Left lung (tissue), 10 donors: ENCODE measurements around the gene GLMP. TPM values are rescaled to one million over a fixed set of nuclear protein-coding genes. Genes with fewer than 3 reads are reported as not detected.
"Not testable (repeated sequence)": the region's sequence is repeated elsewhere in the genome, so short reads cannot be mapped to it uniquely, and the experiment has no call there.

Experiments
- ATAC-seq: fragments of 200-7000 bp; cut with Tn5 transposase; one replicate; pipeline ENCODE4 v1.9.1; 2020; ENCODE audit warnings: moderate library complexity
- DNase-seq, 4 donors: peaks; one replicate each; pipeline ENCODE4 v3.0.0-alpha.2; 2013 to 2020
- H3K27ac ChIP-seq, 2 donors: fragments of 200-600 bp; sonication (generic) in 1 of 2; one replicate each; pipeline versions ENCODE4 v1.5.0 to v1.8.0; 2020 to 2021
- H3K27me3 ChIP-seq, 2 donors: fragments of 200-600 bp; sonication (generic) in 1 of 2; one replicate each; pipeline versions ENCODE4 v1.5.0 to v1.8.0; 2020 to 2021
- H3K36me3 ChIP-seq, 2 donors: fragments of 200-600 bp; sonication (generic) in 1 of 2; one replicate each; pipeline versions ENCODE4 v1.5.0 to v1.8.0; 2020 to 2021
- H3K4me1 ChIP-seq, 2 donors: fragments of 200-600 bp; one replicate each; pipeline ENCODE4 v1.8.0; 2021
- H3K4me3 ChIP-seq, 2 donors: fragments of 200-600 bp; sonication (generic) in 1 of 2; one replicate each; pipeline versions ENCODE4 v1.5.0 to v1.8.0; 2020 to 2021; ENCODE audit warnings: mild to moderate bottlenecking in 1 of 2
- H3K9me3 ChIP-seq, 2 donors: fragments of 200-600 bp; sonication (generic) in 1 of 2; one replicate each; pipeline versions ENCODE4 v1.5.0 to v1.8.0; 2020 to 2021
- intact Hi-C, 2 donors: fragments of 100-400 bp; cut with DNase I; formaldehyde crosslinking; loops; one replicate each; pipeline versions ENCODE4 v1.11.2 to v1.14.2; 2022
- polyA plus RNA-seq, 6 donors: library from polyadenylated mRNA; unstranded; fragments of 120-200 nt; gene quantifications; one replicate each; pipeline ENCODE4 v1.2.1, GENCODE V29; 2013; ENCODE audit not compliant: insufficient read length in 6 of 6
- total RNA-seq, 2 donors: library from RNA; stranded (reverse); fragmentation: NEBNext Ultra II Directional; extraction: Animal tissue kit (Norgen Biotek cat#: 25700); gene quantifications; one replicate each; pipeline ENCODE4 v1.2.1, GENCODE V29; 2021
- TF ChIP-seq, protein P1 (sequence below), 2 donors: fragments of 200-600 bp; sonication (generic) in 1 of 2; IDR thresholded peaks; one replicate each; pipeline versions ENCODE4 v1.5.0 to v1.8.0; 2021; ENCODE audit warnings: antibody characterized with exemption in 2 of 2
- donor health status: DM: no; HTN: yes; CAD: no.
- donor health status: DM: no; HTN: no; CAD: no.

Gene GLMP
- total and polyA plus RNA-seq, 8 donors: 37.5 to 101 (median 40.1) TPM

DNA sequence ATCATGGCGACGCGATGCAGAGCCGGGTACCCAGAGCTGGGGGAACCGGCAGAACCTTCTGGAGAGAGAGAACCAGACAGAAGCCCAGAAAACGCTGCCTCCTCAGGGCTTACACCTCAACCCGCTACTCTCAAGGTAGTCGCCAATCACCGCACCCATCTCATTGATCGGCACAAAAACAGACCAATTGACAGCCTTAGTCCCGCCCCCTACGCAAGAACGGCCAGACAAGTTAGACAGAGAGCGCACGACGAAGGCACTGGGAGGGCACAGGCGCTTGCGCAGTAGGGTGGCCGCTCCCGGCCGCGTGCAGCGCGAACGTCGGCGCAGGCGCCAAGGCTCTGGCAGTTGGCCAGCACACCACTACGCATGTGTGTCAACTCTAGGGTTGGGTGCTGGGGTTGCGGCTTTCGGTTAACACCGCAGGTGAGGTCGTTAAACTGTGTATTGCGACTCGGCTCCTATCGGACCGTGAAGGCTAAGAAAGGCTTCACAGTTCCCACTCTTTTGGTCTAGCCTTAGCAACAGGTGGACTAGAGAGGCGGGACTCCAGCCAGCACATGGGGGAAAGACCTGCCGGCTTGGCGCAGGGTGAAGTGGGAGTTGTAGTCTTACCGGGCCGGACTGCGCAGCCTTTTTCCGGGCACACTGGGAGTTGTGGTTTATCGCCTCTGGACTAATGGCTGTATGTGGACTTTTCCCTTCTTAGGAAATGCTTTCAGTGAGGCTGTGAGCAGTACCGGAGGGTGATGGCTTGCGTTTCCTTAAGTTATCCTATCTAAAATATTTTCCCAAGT lies 42.9 kb upstream of the GLMP start, which contains the start of the genes CCT3 and TSACC:
CCT3 (minus strand) TSS at position 113 of the 797 bp plus-strand sequence; CDS start at position 5, 108 bp downstream.
TSACC (plus strand) TSS at position 347 of the 797 bp plus-strand sequence. CDS start 1,232 bp downstream, outside the sequence.
- intact Hi-C loops: no loop called here
- DNase-seq (peak; percentile 98 to 100 (median 100)), ATAC-seq (peak; percentile 97)
- Histone ChIP-seq H3K4me1 (peaks cover 12 to 20% of the 10 kb centered on the region in 2 donors), H3K9me3 (no peaks in the 10 kb centered on the region), H3K4me3 (peak within 1 kb of the TSS; percentile 78 to 92), H3K27ac (peak within 1 kb of the TSS; percentile 86), H3K36me3 (peaks cover 0 to 23% of the 10 kb centered on the region in 2 donors), H3K27me3 (no peaks in the 10 kb centered on the region)
- TF ChIP-seq, protein P1, sequence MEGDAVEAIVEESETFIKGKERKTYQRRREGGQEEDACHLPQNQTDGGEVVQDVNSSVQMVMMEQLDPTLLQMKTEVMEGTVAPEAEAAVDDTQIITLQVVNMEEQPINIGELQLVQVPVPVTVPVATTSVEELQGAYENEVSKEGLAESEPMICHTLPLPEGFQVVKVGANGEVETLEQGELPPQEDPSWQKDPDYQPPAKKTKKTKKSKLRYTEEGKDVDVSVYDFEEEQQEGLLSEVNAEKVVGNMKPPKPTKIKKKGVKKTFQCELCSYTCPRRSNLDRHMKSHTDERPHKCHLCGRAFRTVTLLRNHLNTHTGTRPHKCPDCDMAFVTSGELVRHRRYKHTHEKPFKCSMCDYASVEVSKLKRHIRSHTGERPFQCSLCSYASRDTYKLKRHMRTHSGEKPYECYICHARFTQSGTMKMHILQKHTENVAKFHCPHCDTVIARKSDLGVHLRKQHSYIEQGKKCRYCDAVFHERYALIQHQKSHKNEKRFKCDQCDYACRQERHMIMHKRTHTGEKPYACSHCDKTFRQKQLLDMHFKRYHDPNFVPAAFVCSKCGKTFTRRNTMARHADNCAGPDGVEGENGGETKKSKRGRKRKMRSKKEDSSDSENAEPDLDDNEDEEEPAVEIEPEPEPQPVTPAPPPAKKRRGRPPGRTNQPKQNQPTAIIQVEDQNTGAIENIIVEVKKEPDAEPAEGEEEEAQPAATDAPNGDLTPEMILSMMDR (IDR thresholded peaks at IDR 0.05): no peak

DNA sequence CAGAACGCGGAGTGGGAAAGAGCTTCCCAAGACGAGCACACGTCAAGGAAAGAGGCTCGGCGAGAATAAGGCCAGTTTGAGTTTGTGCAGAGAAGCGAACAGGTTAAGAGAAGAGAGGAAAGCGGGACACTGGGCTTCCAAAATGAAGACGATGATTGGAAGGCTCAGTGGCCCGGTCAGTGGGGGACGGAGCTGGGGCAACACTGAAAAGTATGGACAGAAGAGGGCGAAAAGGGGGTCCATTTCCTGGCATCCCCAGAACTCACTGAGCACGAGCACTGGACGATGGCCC lies 42.4 kb upstream of the GLMP start:
- DNase-seq (no peak), ATAC-seq (peak; percentile 2)
- intact Hi-C loops: no loop called here
- peak overlapping the region; percentile 86 for H3K27ac ChIP-seq
- H3K4me3 ChIP-seq: peak overlapping the region; percentile 78 to 92
- TF ChIP-seq, protein P1 (IDR thresholded peaks at IDR 0.05): no peak
- H3K36me3 ChIP-seq: peaks cover 1 to 28% of the 10 kb centered on the region in 2 donors
- peaks cover 12 to 20% of the 10 kb centered on the region in 2 donors for H3K4me1 ChIP-seq
- no peaks in the 10 kb centered on the region for H3K27me3 ChIP-seq
- no peaks in the 10 kb centered on the region for H3K9me3 ChIP-seq

DNA sequence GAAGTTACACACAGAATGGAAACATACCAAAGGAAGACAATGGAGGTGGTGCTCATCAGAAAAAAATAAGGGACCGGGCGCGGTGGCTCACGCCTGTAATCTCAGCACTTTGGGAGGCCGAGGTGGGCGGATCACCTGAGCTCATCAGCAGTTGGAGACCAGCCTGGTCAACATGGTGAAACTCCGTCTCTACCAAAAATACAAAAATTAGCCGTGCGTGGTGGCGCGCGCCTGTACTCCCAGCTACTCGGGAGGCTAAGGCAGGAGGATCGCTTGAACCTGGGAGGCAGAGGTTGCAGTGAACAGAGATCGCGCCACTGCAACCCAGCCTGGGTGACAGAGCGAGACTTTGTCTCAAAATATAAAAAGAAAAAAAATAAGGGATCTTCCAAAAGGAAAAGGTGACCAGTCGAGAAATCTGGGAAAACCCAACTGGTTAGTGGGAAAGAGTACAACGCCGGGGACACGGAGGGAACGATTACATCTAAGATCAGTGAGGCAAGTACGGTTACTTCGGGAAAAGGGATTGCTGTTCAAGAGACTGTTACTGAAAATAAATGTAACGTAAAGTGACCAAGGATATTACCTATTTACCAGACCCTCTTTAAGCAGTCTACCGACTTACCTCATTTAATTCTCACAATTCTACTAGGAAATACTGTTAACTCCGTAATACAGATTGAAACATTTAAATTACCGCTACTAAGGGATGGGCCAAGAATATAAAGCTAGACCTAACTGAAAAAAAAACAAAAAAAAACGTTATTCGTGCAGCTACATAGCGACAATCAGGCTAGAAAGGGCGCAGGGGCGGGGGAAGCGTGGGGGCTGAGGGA lies 41.8 kb upstream of the GLMP start:
- H3K4me3 ChIP-seq: peak overlapping the region; percentile 78 to 92
- TF ChIP-seq, protein P1 (IDR thresholded peaks at IDR 0.05): no peak
- peak overlapping the region; percentile 86 for H3K27ac ChIP-seq
- no peaks in the 10 kb centered on the region for H3K9me3 ChIP-seq
- intact Hi-C loops: no loop called here
- peaks cover 5 to 34% of the 10 kb centered on the region in 2 donors for H3K36me3 ChIP-seq
- DNase-seq: no peak
- H3K4me1 ChIP-seq: peaks cover 12 to 20% of the 10 kb centered on the region in 2 donors
- no peak for ATAC-seq
- no peaks in the 10 kb centered on the region for H3K27me3 ChIP-seq

DNA sequence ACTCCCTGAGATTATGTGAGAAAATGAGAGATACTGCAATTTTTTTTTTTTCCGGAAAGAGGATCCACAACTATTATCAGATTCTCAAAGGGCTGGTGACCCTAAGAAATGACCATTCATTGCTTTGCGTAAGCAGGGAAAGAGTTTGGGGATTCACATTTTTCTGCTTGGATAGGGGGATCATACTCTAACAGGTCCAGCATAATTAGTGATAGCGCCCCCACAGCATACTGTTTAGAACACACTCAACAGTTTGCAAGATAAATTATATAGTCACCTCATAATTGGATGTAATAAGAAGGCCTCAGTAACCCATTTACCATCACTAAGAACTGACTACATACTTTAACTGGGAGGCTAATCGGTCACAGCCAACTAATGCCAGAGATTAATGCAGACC lies 40.8 kb upstream of the GLMP start:
- TF ChIP-seq, protein P1 (IDR thresholded peaks at IDR 0.05): no peak
- H3K27me3 ChIP-seq: no peaks in the 10 kb centered on the region
- H3K36me3 ChIP-seq: peaks cover 5 to 44% of the 10 kb centered on the region in 2 donors
- DNase-seq: no peak
- intact Hi-C loops: no loop called here
- H3K27ac ChIP-seq: no peak overlapping the region
- no peaks in the 10 kb centered on the region for H3K9me3 ChIP-seq
- ATAC-seq: no peak
- peaks cover 12 to 20% of the 10 kb centered on the region in 2 donors for H3K4me1 ChIP-seq
- peak overlapping the region in 1 of 2 donors; percentile 78 for H3K4me3 ChIP-seq

DNA sequence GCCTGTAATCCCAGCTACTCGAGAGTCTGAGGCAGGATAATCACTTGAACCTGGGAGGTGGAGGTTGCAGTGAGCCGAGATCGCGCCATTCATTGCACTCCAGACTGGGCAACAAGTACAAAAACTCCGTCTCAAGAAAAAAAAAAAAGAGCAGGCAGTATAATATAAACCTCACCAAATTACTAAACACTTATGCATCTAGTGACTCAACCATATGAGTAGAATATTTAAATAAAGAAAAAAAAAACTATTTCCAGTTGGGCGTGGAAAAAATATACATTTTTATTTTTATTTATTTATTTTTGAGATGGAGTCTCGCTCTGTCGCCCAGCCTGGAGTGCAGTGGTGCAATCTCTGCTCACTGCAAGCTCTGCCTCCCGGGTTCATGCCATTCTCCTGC lies 27.7 kb upstream of the GLMP start:
- intact Hi-C loops, H3K27me3 ChIP-seq, DNase-seq, H3K9me3 ChIP-seq, H3K4me1 ChIP-seq, H3K4me3 ChIP-seq, ATAC-seq, H3K27ac ChIP-seq: not testable (repeated sequence)
- H3K36me3 ChIP-seq: peaks cover 0 to 90% of the 10 kb centered on the region in 2 donors
